ENCODE results near the gene AFMID. TPM values are rescaled to one million over a fixed set of nuclear protein-coding genes. Genes with fewer than 3 reads are reported as not detected.
A peak's percentile ranks its signal among the peaks of the same experiment; 100 is the strongest.

The AFMID gene
- total and polyA plus RNA-seq, 9 of the 15 experiments (the other 6 are each of a cell fraction or from before 2014, with no cell fraction given), result 62.1 to 188 (median 74.4) TPM

- TF ChIP-seq MNT (conservative IDR thresholded peaks at IDR 0.05), result peak; percentile 98
- TF ChIP-seq CBX5 (IDR thresholded peaks at IDR 0.05; ENCODE audit: borderline replicate concordance, low read depth), result no peak
- TF ChIP-seq MBD1 (CRISPR knock-in tag; IDR thresholded peaks at IDR 0.05), result no peak
- TF ChIP-seq ZNF785 (CRISPR knock-in tag; IDR thresholded peaks at IDR 0.05), result no peak
- no peak for TF ChIP-seq ARHGAP35 (IDR thresholded peaks at IDR 0.05; ENCODE audit: partially characterized antibody)
- no peak; a peak in 1 of 4 replicates for TF ChIP-seq UBTF (IDR thresholded peaks at IDR 0.05; ENCODE audit: borderline replicate concordance in 1 of 2, low read depth in 2 of 2, low read length in 2 of 2)
- TF ChIP-seq ZNF592 (IDR thresholded peaks at IDR 0.05), result 0 out of 2 replicates have a peak, but pooled peaks have one; percentile 45
- TF ChIP-seq SRSF1 (IDR thresholded peaks at IDR 0.05; ENCODE audit: low read depth, low read length), result no peak
- no peak for TF ChIP-seq ZNF639 (CRISPR knock-in tag; conservative IDR thresholded peaks at IDR 0.05 in 1 of 2, IDR thresholded peaks at IDR 0.05 in 1 of 2)
- TF ChIP-seq NCOR1 (IDR thresholded peaks at IDR 0.05), result peak; percentile 55; the same call in 1 of the 2 replicates
- 0 out of 2 replicates have a peak, but pooled peaks have one; percentile 48 for TF ChIP-seq ZNF668 (CRISPR knock-in tag; IDR thresholded peaks at IDR 0.05)
- TF ChIP-seq ESRRA (IDR thresholded peaks at IDR 0.05; ENCODE audit: borderline replicate concordance, low read depth), result peak; percentile 83; the same call in 1 of the 2 replicates
Measured at GRCh38 chr17:78186692-78187595, at the start of gene AFMID, which contains the start of gene TK1 (continued).
